ENCODE measurements around the gene SOS2.
"Not testable (repeated sequence)": the region's sequence is repeated elsewhere in the genome, so short reads cannot be mapped to it uniquely, and the experiment has no call there.

Gene SOS2

DNA sequence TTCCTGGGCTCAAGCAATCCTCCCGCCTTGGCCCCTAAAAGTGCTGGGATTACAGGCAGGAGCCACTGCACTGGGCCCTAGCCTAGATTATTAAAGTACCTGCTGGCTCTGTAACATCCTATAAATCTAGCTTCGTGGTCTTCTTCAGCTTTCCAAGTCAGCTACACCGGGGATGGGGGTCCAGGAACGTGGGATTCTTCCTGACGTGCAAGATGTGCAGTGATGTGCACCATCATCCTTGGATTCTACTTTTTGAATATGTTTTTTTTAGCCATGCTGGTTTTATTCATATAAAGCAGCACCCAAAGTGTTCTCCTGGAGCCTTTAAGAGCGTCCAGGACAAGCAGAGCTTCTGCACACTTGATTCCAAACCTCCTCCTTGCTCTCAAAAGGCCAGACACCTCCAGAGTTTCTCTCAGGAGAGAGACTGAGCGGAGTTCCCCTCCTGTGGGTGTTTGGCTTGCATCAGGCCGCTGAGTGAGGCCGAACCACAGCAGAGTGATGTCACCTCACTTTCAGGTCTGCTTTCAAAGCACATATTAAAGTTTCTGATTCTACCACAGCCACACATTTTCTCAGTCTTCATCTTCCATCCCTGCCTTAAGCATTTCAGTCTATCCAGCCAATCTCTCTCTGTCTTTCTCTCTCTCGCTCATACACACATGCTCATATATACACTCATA, 148.5 kb downstream of the SOS2 start:
- peak; percentile 7 for DNase-seq
- no peaks in the 10 kb centered on the region for H3K27me3 ChIP-seq (replicated peaks)
- in situ Hi-C loops (cut with HindIII; ENCODE audit: low pct_ligation_motif_present, low sequenced_read_pairs) = no loop called here
- H3K36me3 ChIP-seq (replicated peaks) = no peaks in the 10 kb centered on the region
- H3K27ac ChIP-seq = no peak overlapping the region
- no peak overlapping the region for H3K4me3 ChIP-seq (ENCODE audit: low read depth, low read length)
- TF ChIP-seq CTCF (IDR thresholded peaks at IDR 0.05; ENCODE audit: low read depth, low read length, missing control alignments) = no peak

- no peak for DNase-seq
- Histone ChIP-seq H3K27ac (no peak overlapping the region), H3K27me3 (replicated peaks) (no peaks in the 10 kb centered on the region), H3K4me3 (ENCODE audit: low read depth, low read length) (no peak overlapping the region), H3K36me3 (replicated peaks) (no peaks in the 10 kb centered on the region)
- in situ Hi-C loops (cut with HindIII; ENCODE audit: low pct_ligation_motif_present, low sequenced_read_pairs) = no loop called here
- no peak for TF ChIP-seq CTCF (IDR thresholded peaks at IDR 0.05; ENCODE audit: low read depth, low read length, missing control alignments)
These were observed 149.1 kb downstream of the SOS2 start for GRCh38 chr14:50082308-50082742.

- H3K27ac ChIP-seq; H3K36me3 ChIP-seq (replicated peaks); H3K4me3 ChIP-seq (ENCODE audit: low read depth, low read length); in situ Hi-C loops (cut with HindIII; ENCODE audit: low pct_ligation_motif_present, low sequenced_read_pairs); DNase-seq; H3K27me3 ChIP-seq (replicated peaks): not testable (repeated sequence)
These were observed 152.3 kb downstream of the SOS2 start for GRCh38 chr14:50079103-50079502.

DNA sequence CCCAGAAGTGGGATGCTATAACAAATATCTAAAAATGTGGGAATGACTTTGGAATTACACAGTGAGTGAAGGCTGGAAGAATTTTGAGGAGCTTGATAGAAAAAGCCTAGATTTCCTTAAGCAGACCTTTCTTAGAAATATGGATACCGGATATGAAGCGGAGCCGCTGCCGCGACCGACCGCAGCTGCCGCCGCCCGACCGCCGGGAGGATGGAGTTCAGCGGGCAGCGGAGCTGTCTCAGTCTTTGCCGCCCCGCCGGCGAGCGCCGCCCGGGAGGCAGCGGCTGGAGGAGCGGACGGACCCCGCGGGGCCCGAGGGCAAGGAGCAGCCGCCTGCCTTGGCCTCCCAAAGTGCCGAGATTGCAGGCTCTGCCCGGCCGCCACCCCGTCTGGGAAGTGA, 157.7 kb downstream of the SOS2 start:
- H3K27me3 ChIP-seq (replicated peaks); H3K27ac ChIP-seq; H3K36me3 ChIP-seq (replicated peaks); DNase-seq; H3K4me3 ChIP-seq (ENCODE audit: low read depth, low read length); in situ Hi-C loops (cut with HindIII; ENCODE audit: low pct_ligation_motif_present, low sequenced_read_pairs): not testable (repeated sequence)

DNA sequence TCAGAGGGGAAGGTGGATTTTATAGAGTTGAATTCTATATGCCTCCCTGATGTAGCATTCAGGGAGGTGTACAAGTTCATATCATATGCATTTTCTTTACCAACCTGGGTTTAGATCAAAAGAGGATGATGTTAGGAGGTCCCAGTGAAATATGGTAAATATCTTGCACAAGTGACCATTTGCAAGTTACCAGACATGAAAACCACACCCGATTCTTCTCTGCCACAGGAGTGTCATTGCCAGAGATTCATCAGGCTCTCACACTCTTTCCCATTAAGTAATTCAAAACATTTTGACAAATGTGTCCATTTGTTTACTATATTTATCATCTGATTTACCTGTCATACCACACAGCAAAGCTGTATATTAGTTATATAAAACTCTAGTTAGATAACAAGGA, 159.0 kb downstream of the SOS2 start:
- Histone ChIP-seq H3K4me3 (ENCODE audit: low read depth, low read length) (no peak overlapping the region), H3K36me3 (replicated peaks) (no peaks in the 10 kb centered on the region), H3K27me3 (replicated peaks) (no peaks in the 10 kb centered on the region), H3K27ac (no peak overlapping the region)
- DNase-seq = no peak
- no peak for TF ChIP-seq CTCF (IDR thresholded peaks at IDR 0.05; ENCODE audit: low read depth, low read length, missing control alignments)
- in situ Hi-C loops (cut with HindIII; ENCODE audit: low pct_ligation_motif_present, low sequenced_read_pairs) = no loop called here

DNA sequence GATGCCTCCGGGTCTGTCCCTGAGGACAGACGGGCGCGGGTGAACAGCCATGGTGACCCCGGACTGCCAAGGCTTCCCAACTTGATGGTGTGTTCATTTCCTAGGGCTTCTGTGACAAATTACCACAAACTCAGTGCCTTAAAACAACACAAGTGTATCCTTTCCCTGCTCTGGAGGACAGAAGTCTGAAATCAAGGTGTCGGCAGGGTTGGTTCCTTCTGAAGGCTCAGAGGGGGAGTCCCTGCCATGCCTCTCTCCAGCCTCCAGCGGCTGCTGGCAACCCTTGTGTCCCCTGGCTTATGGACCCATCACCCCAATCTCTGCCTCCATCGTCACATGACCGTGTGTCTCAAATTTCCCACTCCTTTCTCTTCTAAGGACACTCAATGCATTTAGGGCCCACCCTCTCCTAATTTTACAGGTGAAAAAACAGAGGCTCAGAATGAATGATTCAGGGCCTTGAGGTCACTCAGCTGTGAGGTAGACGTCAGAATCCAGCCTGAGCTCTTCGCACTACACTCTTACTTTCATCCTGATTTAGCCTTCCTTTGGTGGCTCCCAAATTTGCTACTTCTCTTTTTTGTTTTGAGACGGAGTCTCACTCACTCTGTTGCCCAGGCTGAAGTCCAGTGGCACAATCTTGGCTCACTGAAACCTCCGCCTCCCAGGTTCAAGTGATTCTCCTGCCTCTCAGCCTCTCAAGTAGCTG, 160.4 kb downstream of the SOS2 start:
- TF ChIP-seq CTCF (IDR thresholded peaks at IDR 0.05; ENCODE audit: low read depth, low read length, missing control alignments) = no peak
- in situ Hi-C loops (cut with HindIII; ENCODE audit: low pct_ligation_motif_present, low sequenced_read_pairs) = no loop called here
- H3K27me3 ChIP-seq (replicated peaks) = no peaks in the 10 kb centered on the region
- no peak for DNase-seq
- no peaks in the 10 kb centered on the region for H3K36me3 ChIP-seq (replicated peaks)
- H3K4me3 ChIP-seq (ENCODE audit: low read depth, low read length) = no peak overlapping the region
- no peak overlapping the region for H3K27ac ChIP-seq

Measured in brain microvascular endothelial cell (primary cell).